WTC11 (cell line): ENCODE results near the gene ITSN1. TPM values are rescaled to one million over a fixed set of nuclear protein-coding genes. Genes with fewer than 3 reads are reported as not detected.

Source experiments
- ATAC-seq: fragments of 200-7000 bp; cut with Tn5 transposase; 2 replicates; pipeline ENCODE4 v1.10.0; 2021; ENCODE audit warnings: mild to moderate bottlenecking, moderate library complexity
- CTCF ChIA-PET: fragments of 300-600 bp; sonication (Branson Sonifier 250); formaldehyde crosslinking; loops from one replicate; lab custom pipeline; 2021; ENCODE audit warnings: antibody characterized with exemption; lab: Charles Lee
- POLR2A ChIA-PET: fragments of 350-600 bp; sonication (Branson Sonifier 250); formaldehyde crosslinking; loops from one replicate; lab custom pipeline; 2021; ENCODE audit warnings: antibody characterized with exemption; lab: Charles Lee
- DNase-seq: peaks from one replicate; pipeline ENCODE4 v3.0.0; 2021; ENCODE audit warnings: low spot score
- H3K27ac Mint-ChIP-seq: 2 replicates; pipeline ENCODE4 v1.8.0; 2021; ENCODE audit warnings: mixed read lengths
- H3K27me3 Mint-ChIP-seq: 2 replicates; pipeline ENCODE4 v1.8.0; 2021; ENCODE audit warnings: low read depth, mild to moderate bottlenecking, moderate library complexity, mixed read lengths
- H3K36me3 Mint-ChIP-seq: 2 replicates; pipeline ENCODE4 v1.8.0; 2021; ENCODE audit warnings: mixed read lengths
- H3K4me1 Mint-ChIP-seq: 2 replicates; pipeline ENCODE4 v1.8.0; 2022; ENCODE audit warnings: mixed read lengths
- H3K4me3 Mint-ChIP-seq: 2 replicates; pipeline ENCODE4 v1.8.0; 2021; ENCODE audit warnings: mild to moderate bottlenecking, moderate library complexity, mixed read lengths
- H3K9me3 Mint-ChIP-seq: 2 replicates; pipeline ENCODE4 v1.8.0; 2021; ENCODE audit warnings: mixed read lengths
- ATF3 ChIP-seq: sonication (generic); formaldehyde crosslinking; conservative IDR thresholded peaks from 2 replicates; pipeline ENCODE4 v1.8.1; 2022; ENCODE audit warnings: mild to moderate bottlenecking, missing genetic modification reagents
- E2F1 ChIP-seq: sonication (generic); formaldehyde crosslinking; IDR thresholded peaks from 2 replicates; pipeline ENCODE4 v1.8.0; 2022; ENCODE audit warnings: mild to moderate bottlenecking, missing genetic modification reagents
- ESRRA ChIP-seq: sonication (generic); formaldehyde crosslinking; IDR thresholded peaks from 2 replicates; pipeline ENCODE4 v1.8.1; 2022; ENCODE audit warnings: mild to moderate bottlenecking, missing genetic modification reagents, borderline replicate concordance
- ETV6 ChIP-seq: sonication (generic); formaldehyde crosslinking; IDR thresholded peaks from 2 replicates; pipeline ENCODE4 v1.8.1; 2022; ENCODE audit warnings: mild to moderate bottlenecking, missing genetic modification reagents
- FOXK1 ChIP-seq: sonication (generic); formaldehyde crosslinking; IDR thresholded peaks from 2 replicates; pipeline ENCODE4 v1.8.0; 2022; ENCODE audit warnings: mild to moderate bottlenecking, moderate library complexity, missing genetic modification reagents
- FOXP1 ChIP-seq: sonication (generic); formaldehyde crosslinking; IDR thresholded peaks from 2 replicates; pipeline ENCODE4 v1.8.0; 2022; ENCODE audit warnings: missing genetic modification reagents, mild to moderate bottlenecking, moderate library complexity, borderline replicate concordance
- HMGA2 ChIP-seq: fragments of 250-450 bp; sonication (Bioruptor Pico); IDR thresholded peaks from 2 replicates; pipeline ENCODE4 v1.4.0; 2021; ENCODE audit warnings: mild to moderate bottlenecking, moderate library complexity
- JAZF1 ChIP-seq: fragments of 250-450 bp; sonication (Bioruptor Pico); IDR thresholded peaks from 2 replicates; pipeline ENCODE4 v1.9.0; 2021; ENCODE audit warnings: moderate library complexity, mild to moderate bottlenecking, inconsistent platforms
- JUN ChIP-seq: sonication (generic); formaldehyde crosslinking; IDR thresholded peaks from 2 replicates; pipeline ENCODE4 v1.8.0; 2023; ENCODE audit warnings: mild to moderate bottlenecking, missing genetic modification reagents
- MAX ChIP-seq: sonication (generic); formaldehyde crosslinking; IDR thresholded peaks from 2 replicates; pipeline ENCODE4 v1.8.0; 2022; ENCODE audit warnings: mild to moderate bottlenecking, missing genetic modification reagents
- MYBL2 ChIP-seq: sonication (generic); formaldehyde crosslinking; IDR thresholded peaks from 2 replicates; pipeline ENCODE4 v1.8.1; 2023; ENCODE audit warnings: mild to moderate bottlenecking, moderate library complexity, missing genetic modification reagents
- NFATC4 ChIP-seq: fragments of 250-450 bp; sonication (Bioruptor Pico); IDR thresholded peaks from 2 replicates; pipeline ENCODE4 v1.9.0; 2021; ENCODE audit warnings: mild to moderate bottlenecking
- PRDM15 ChIP-seq: sonication (generic); formaldehyde crosslinking; IDR thresholded peaks from 2 replicates; pipeline ENCODE4 v1.8.0; 2022; ENCODE audit warnings: missing genetic modification reagents
- PREB ChIP-seq: sonication (generic); formaldehyde crosslinking; IDR thresholded peaks from 2 replicates; pipeline ENCODE4 v1.8.1; 2022; ENCODE audit warnings: mild to moderate bottlenecking, missing genetic modification reagents, moderate library complexity, borderline replicate concordance
- USF1 ChIP-seq: sonication (generic); formaldehyde crosslinking; IDR thresholded peaks from 2 replicates; pipeline ENCODE4 v1.8.0; 2022; ENCODE audit warnings: mild to moderate bottlenecking, missing genetic modification reagents
- ZNF121 ChIP-seq: sonication (generic); formaldehyde crosslinking; IDR thresholded peaks from 2 replicates; pipeline ENCODE4 v1.8.0; 2023; ENCODE audit warnings: missing genetic modification reagents
- ZNF138 ChIP-seq: sonication (generic); formaldehyde crosslinking; conservative IDR thresholded peaks from 2 replicates; pipeline ENCODE4 v1.8.1; 2022; ENCODE audit warnings: mild to moderate bottlenecking, moderate library complexity, missing genetic modification reagents
- ZNF317 ChIP-seq: sonication (generic); formaldehyde crosslinking; IDR thresholded peaks from 2 replicates; pipeline ENCODE4 v1.8.1; 2023; ENCODE audit warnings: low read depth, mild to moderate bottlenecking, moderate library complexity, missing genetic modification reagents, borderline replicate concordance
- ZNF423 ChIP-seq: fragments of 250-450 bp; sonication (Bioruptor Pico); IDR thresholded peaks from 2 replicates; pipeline ENCODE4 v2.1.2; 2022; ENCODE audit warnings: mild to moderate bottlenecking, moderate library complexity
- ZNF512 ChIP-seq: sonication (generic); formaldehyde crosslinking; IDR thresholded peaks from 2 replicates; pipeline ENCODE4 v1.8.1; 2022; ENCODE audit warnings: missing genetic modification reagents, borderline replicate concordance
- total RNA-seq: library from RNA; stranded (reverse); gene quantifications from 3 replicates; pipeline ENCODE4 v1.2.3, GENCODE V29; 2021

ITSN1 gene
- total RNA-seq, 1 experiment from 2014 or later = 69.6 TPM

- TF ChIP-seq ATF3 (CRISPR knock-in tag) (no peak), PRDM15 (no peak), MYBL2 (CRISPR knock-in tag) (no peak), ZNF423 (CRISPR knock-in tag) (no peak), ETV6 (no peak)
Measured at GRCh38 chr21:33734818-33735217, 92.5 kb downstream of the ITSN1 start (continued).

- no peak for TF ChIP-seq JAZF1
- no peaks in the 10 kb centered on the region for H3K9me3 Mint-ChIP-seq
- no peak for ATAC-seq
- POLR2A ChIA-PET = no interaction called here
- H3K36me3 Mint-ChIP-seq = peaks cover 16% of the 10 kb centered on the region
- H3K27me3 Mint-ChIP-seq = no peaks in the 10 kb centered on the region
- CTCF ChIA-PET = no interaction called here
- H3K4me3 Mint-ChIP-seq = no peak overlapping the region
- H3K4me1 Mint-ChIP-seq = peaks cover 10% of the 10 kb centered on the region
- no peak for DNase-seq
- no peak overlapping the region for H3K27ac Mint-ChIP-seq
Measured at GRCh38 chr21:33736569-33736968, 94.3 kb downstream of the ITSN1 start.

GRCh38 chr21:33739701-33740100, 97.4 kb downstream of the ITSN1 start:
- Mint-ChIP-seq H3K4me3 (no peak overlapping the region), H3K36me3 (peaks cover 22% of the 10 kb centered on the region)
- no peak for DNase-seq
- ChIA-PET CTCF (interaction anchor here (0.9 kb wide), 1 partner anchor 162 kb away, joined by 4 read pairs; no protein-coding TSS in a partner anchor), POLR2A (no interaction called here)
- TF ChIP-seq PREB = no peak
- no peak for TF ChIP-seq USF1 (CRISPR knock-in tag)
- TF ChIP-seq, all 79 proteins: peak for 0
- Mint-ChIP-seq H3K27me3 (no peaks in the 10 kb centered on the region), H3K27ac (no peak overlapping the region), H3K9me3 (no peaks in the 10 kb centered on the region), H3K4me1 (no peaks in the 10 kb centered on the region)
- ATAC-seq = no peak

GRCh38 chr21:33747420-33747819, 105.1 kb downstream of the ITSN1 start:
- Mint-ChIP-seq H3K4me3 (no peak overlapping the region), H3K4me1 (peaks cover 4% of the 10 kb centered on the region; the same call in 1 of the 2 replicates), H3K27ac (no peak overlapping the region), H3K36me3 (peaks cover 51% of the 10 kb centered on the region), H3K27me3 (no peaks in the 10 kb centered on the region), H3K9me3 (peaks cover 20% of the 10 kb centered on the region)
- DNase-seq = no peak
- ChIA-PET CTCF (no interaction called here), POLR2A (no interaction called here)
- no peak for ATAC-seq
- TF ChIP-seq ZNF138 (no peak), FOXK1 (CRISPR knock-in tag) (no peak), ZNF317 (CRISPR knock-in tag) (peak; percentile 89)

- Mint-ChIP-seq H3K4me3 (no peak overlapping the region), H3K9me3 (peaks cover 20% of the 10 kb centered on the region), H3K36me3 (peaks cover 56% of the 10 kb centered on the region), H3K27ac (no peak overlapping the region), H3K4me1 (peaks cover 4% of the 10 kb centered on the region; the same call in 1 of the 2 replicates), H3K27me3 (no peaks in the 10 kb centered on the region)
- POLR2A ChIA-PET = interaction anchor here (0.7 kb wide), 1 partner anchor 106 kb away, joined by 4 read pairs; no protein-coding TSS in a partner anchor
- ATAC-seq (no peak), DNase-seq (no peak)
- CTCF ChIA-PET = no interaction called here
- TF ChIP-seq E2F1 (CRISPR knock-in tag) = no peak
- TF ChIP-seq ZNF121 (CRISPR knock-in tag) = peak; percentile 48; the same call in 1 of the 2 replicates
- no peak for TF ChIP-seq HMGA2 (CRISPR knock-in tag)
- no peak for TF ChIP-seq ZNF512 (CRISPR knock-in tag)
- TF ChIP-seq FOXP1 = no peak
- TF ChIP-seq MAX = no peak
- no peak for TF ChIP-seq JUN (CRISPR knock-in tag)
- TF ChIP-seq NFATC4 (CRISPR knock-in tag) = no peak
- TF ChIP-seq ESRRA = no peak
Measured at GRCh38 chr21:33748903-33749302, 106.6 kb downstream of the ITSN1 start.
